Neutrophil (primary cell): ENCODE results near the gene SLC25A39.

Experiments used
- H3K27ac ChIP-seq: fragments of 200-600 bp; sonication (generic); 2 replicates; pipeline ENCODE4 v1.5.1; 2016; ENCODE audit warnings: mild to moderate bottlenecking, moderate library complexity
- H3K27me3 ChIP-seq: fragments of 200-600 bp; sonication (generic); 2 replicates; pipeline ENCODE4 v1.6.0; 2016; ENCODE audit warnings: mild to moderate bottlenecking
- H3K36me3 ChIP-seq: fragments of 200-600 bp; sonication (generic); 2 replicates; pipeline ENCODE4 v1.5.1; 2017
- H3K4me1 ChIP-seq, 2 experiments: fragments of 200-600 bp in 1 of 2; sonication (generic) in 1 of 2; 1 replicate in 1 of 2; 2 replicates in 1 of 2; pipeline versions ENCODE4 v1.5.1 to v1.6.1; 2013 to 2016; ENCODE audit warnings: low read depth in 1 of 2, low read length in 1 of 2, mild to moderate bottlenecking in 1 of 2, moderate library complexity in 1 of 2; ENCODE audit not compliant: control insufficient read depth in 1 of 2, insufficient read depth in 1 of 2
- H3K4me3 ChIP-seq, 2 experiments: fragments of 200-600 bp in 1 of 2; sonication (generic) in 1 of 2; 1 replicate in 1 of 2; 2 replicates in 1 of 2; pipeline ENCODE4 v1.5.1; 2013 to 2016; ENCODE audit warnings: low read depth in 1 of 2, low read length in 1 of 2, mild to moderate bottlenecking in 1 of 2, moderate library complexity in 1 of 2
- H3K9me3 ChIP-seq: fragments of 200-600 bp; sonication (generic); 2 replicates; pipeline ENCODE4 v1.5.1; 2016
- CTCF ChIP-seq: fragments of 200-600 bp; sonication (generic); IDR thresholded peaks from 2 replicates; pipeline ENCODE4 v1.5.1; 2016; ENCODE audit warnings: antibody characterized with exemption

SLC25A39 gene

GRCh38 chr17:44326861-44327444 lies 2.3 kb upstream of the SLC25A39 start:
- Histone ChIP-seq H3K9me3 (no peaks in the 10 kb centered on the region), H3K4me3 (peak overlapping the region; percentile 51 to 88), H3K4me1 (peaks cover 52 to 57% of the 10 kb centered on the region in 2 experiments), H3K27ac (peak overlapping the region; percentile 71), H3K36me3 (no peaks in the 10 kb centered on the region), H3K27me3 (no peaks in the 10 kb centered on the region)
- TF ChIP-seq CTCF: no peak

- TF ChIP-seq CTCF: no peak
- H3K27ac ChIP-seq: peak overlapping the region; percentile 71
Measured at GRCh38 chr17:44324092-44324570, 492 bp downstream of the SLC25A39 start.

GRCh38 chr17:44323359-44324091 lies 1.1 kb downstream of the SLC25A39 start:
- H3K36me3 ChIP-seq: peaks cover 21% of the 10 kb centered on the region
- no peak for TF ChIP-seq CTCF
- peaks cover 32 to 35% of the 10 kb centered on the region in 2 experiments for H3K4me1 ChIP-seq
- no peak overlapping the region for H3K27ac ChIP-seq
- H3K4me3 ChIP-seq: peak overlapping the region; percentile 72 to 88
- H3K27me3 ChIP-seq: peaks cover 3% of the 10 kb centered on the region
- H3K9me3 ChIP-seq: no peaks in the 10 kb centered on the region

More at GRCh38 chr17:44324092-44324570, 492 bp downstream of the SLC25A39 start:
- no peaks in the 10 kb centered on the region for H3K9me3 ChIP-seq
- H3K36me3 ChIP-seq: peaks cover 21% of the 10 kb centered on the region
- H3K4me3 ChIP-seq: peak overlapping the region; percentile 72 to 88
- no peaks in the 10 kb centered on the region for H3K27me3 ChIP-seq
- H3K4me1 ChIP-seq: peaks cover 32 to 35% of the 10 kb centered on the region in 2 experiments

- Histone ChIP-seq H3K9me3 (no peaks in the 10 kb centered on the region), H3K27me3 (peaks cover 15% of the 10 kb centered on the region), H3K27ac (no peak overlapping the region), H3K36me3 (peaks cover 21% of the 10 kb centered on the region), H3K4me1 (peaks cover 32 to 35% of the 10 kb centered on the region in 2 experiments), H3K4me3 (no peak overlapping the region)
- TF ChIP-seq CTCF: no peak
Measured at GRCh38 chr17:44322236-44322895, 2.3 kb downstream of the SLC25A39 start.

GRCh38 chr17:44321246-44322120 lies 3.1 kb downstream of the SLC25A39 start:
- TF ChIP-seq CTCF: no peak
- Histone ChIP-seq H3K36me3 (peaks cover 21% of the 10 kb centered on the region), H3K9me3 (no peaks in the 10 kb centered on the region)

More at GRCh38 chr17:44321246-44322120, 3.1 kb downstream of the SLC25A39 start:
- Histone ChIP-seq H3K27ac (no peak overlapping the region), H3K27me3 (peaks cover 24% of the 10 kb centered on the region), H3K4me3 (no peak overlapping the region), H3K4me1 (peaks cover 26% of the 10 kb centered on the region in 2 experiments)
